Lower lobe of right lung (tissue), 2 donors: ENCODE data around the gene PEPD. TPM values are rescaled to one million over a fixed set of nuclear protein-coding genes. Genes with fewer than 3 reads are reported as not detected.

Source experiments
- ATAC-seq, 2 donors: fragments of 200-7000 bp; cut with Tn5 transposase; one replicate each; pipeline ENCODE4 v1.9.1; 2020 to 2022; ENCODE audit warnings: mild to moderate bottlenecking in 2 of 2, moderate library complexity in 2 of 2
- DNase-seq: peaks from one replicate; pipeline ENCODE4 v3.0.0-alpha.2; 2020
- H3K27ac ChIP-seq: fragments of 200-600 bp; one replicate; pipeline ENCODE4 v1.8.0; 2022
- H3K27me3 ChIP-seq: fragments of 200-600 bp; one replicate; pipeline ENCODE4 v1.8.0; 2022; ENCODE audit warnings: low read depth
- H3K36me3 ChIP-seq: fragments of 200-600 bp; one replicate; pipeline ENCODE4 v1.8.0; 2022; ENCODE audit warnings: mild to moderate bottlenecking
- H3K4me1 ChIP-seq: fragments of 200-600 bp; one replicate; pipeline ENCODE4 v1.8.0; 2022
- H3K4me3 ChIP-seq: fragments of 200-600 bp; one replicate; pipeline ENCODE4 v1.8.0; 2022; ENCODE audit warnings: mild to moderate bottlenecking
- H3K9me3 ChIP-seq: fragments of 200-600 bp; one replicate; pipeline ENCODE4 v1.8.0; 2022
- CTCF ChIP-seq: fragments of 200-600 bp; IDR thresholded peaks from one replicate; pipeline ENCODE4 v1.8.0; 2022; ENCODE audit warnings: antibody characterized with exemption, mild to moderate bottlenecking
- intact Hi-C: fragments of 100-400 bp; cut with DNase I; formaldehyde crosslinking; loops from one replicate; pipeline ENCODE4 v1.11.0; 2022
- total RNA-seq: library from RNA; stranded (reverse); fragmentation: NEBNext Ultra II Directional; extraction: Animal tissue kit (Norgen Biotek cat#: 25700); gene quantifications from one replicate; pipeline ENCODE4 v1.2.1, GENCODE V29; 2021
- donor health status: DM: no; HTN: yes; CAD: no; lungs with severe emphysema.

PEPD gene
- total RNA-seq, 1 donor from 2014 or later, result 94.0 TPM

GRCh38 chr19:33472691-33473652 lies 48.6 kb downstream of the PEPD start:
- TF ChIP-seq CTCF, result no peak
- no peaks in the 10 kb centered on the region for H3K27me3 ChIP-seq
- H3K27ac ChIP-seq, result no peak overlapping the region
- DNase-seq (peak; percentile 37), ATAC-seq (no peak)
- peaks cover 16% of the 10 kb centered on the region for H3K36me3 ChIP-seq
- intact Hi-C loops, result no loop called here
- no peak overlapping the region for H3K4me3 ChIP-seq
- no peaks in the 10 kb centered on the region for H3K9me3 ChIP-seq
- H3K4me1 ChIP-seq, result no peaks in the 10 kb centered on the region

GRCh38 chr19:33472226-33472625 lies 49.4 kb downstream of the PEPD start:
- intact Hi-C loops, result no loop called here
- H3K4me1 ChIP-seq, result no peaks in the 10 kb centered on the region
- H3K36me3 ChIP-seq, result peaks cover 8% of the 10 kb centered on the region
- H3K27ac ChIP-seq, result no peak overlapping the region
- H3K27me3 ChIP-seq, result no peaks in the 10 kb centered on the region
- no peaks in the 10 kb centered on the region for H3K9me3 ChIP-seq
- DNase-seq (peak; percentile 27), ATAC-seq (no peak)
- no peak for TF ChIP-seq CTCF
- no peak overlapping the region for H3K4me3 ChIP-seq

- no peak overlapping the region for H3K4me3 ChIP-seq
- no peaks in the 10 kb centered on the region for H3K36me3 ChIP-seq
- no peaks in the 10 kb centered on the region for H3K9me3 ChIP-seq
- H3K27me3 ChIP-seq, result no peaks in the 10 kb centered on the region
- no peak for DNase-seq
- no peak overlapping the region for H3K27ac ChIP-seq
- H3K4me1 ChIP-seq, result no peaks in the 10 kb centered on the region
- intact Hi-C loops, result no loop called here
- ATAC-seq, result no peak
- no peak for TF ChIP-seq CTCF
These were observed 50.2 kb downstream of the PEPD start for GRCh38 chr19:33471111-33471996.

GRCh38 chr19:33470686-33471085 lies 50.9 kb downstream of the PEPD start:
- no peak overlapping the region for H3K4me3 ChIP-seq
- ATAC-seq (no peak), DNase-seq (no peak)
- H3K9me3 ChIP-seq, result no peaks in the 10 kb centered on the region
- no peaks in the 10 kb centered on the region for H3K27me3 ChIP-seq
- no peaks in the 10 kb centered on the region for H3K36me3 ChIP-seq
- TF ChIP-seq CTCF, result no peak
- intact Hi-C loops, result no loop called here
- H3K27ac ChIP-seq, result no peak overlapping the region
- no peaks in the 10 kb centered on the region for H3K4me1 ChIP-seq

- intact Hi-C loops, result no loop called here
- ATAC-seq (no peak), DNase-seq (peak; percentile 26)
- no peaks in the 10 kb centered on the region for H3K36me3 ChIP-seq
- TF ChIP-seq CTCF, result no peak
- H3K4me3 ChIP-seq, result no peak overlapping the region
- H3K27ac ChIP-seq, result no peak overlapping the region
- H3K4me1 ChIP-seq, result no peaks in the 10 kb centered on the region
- H3K27me3 ChIP-seq, result no peaks in the 10 kb centered on the region
- no peaks in the 10 kb centered on the region for H3K9me3 ChIP-seq
These were observed 51.6 kb downstream of the PEPD start for GRCh38 chr19:33470040-33470330.
